ENCODE data around the gene DDAH2.

Gene DDAH2

DNA sequence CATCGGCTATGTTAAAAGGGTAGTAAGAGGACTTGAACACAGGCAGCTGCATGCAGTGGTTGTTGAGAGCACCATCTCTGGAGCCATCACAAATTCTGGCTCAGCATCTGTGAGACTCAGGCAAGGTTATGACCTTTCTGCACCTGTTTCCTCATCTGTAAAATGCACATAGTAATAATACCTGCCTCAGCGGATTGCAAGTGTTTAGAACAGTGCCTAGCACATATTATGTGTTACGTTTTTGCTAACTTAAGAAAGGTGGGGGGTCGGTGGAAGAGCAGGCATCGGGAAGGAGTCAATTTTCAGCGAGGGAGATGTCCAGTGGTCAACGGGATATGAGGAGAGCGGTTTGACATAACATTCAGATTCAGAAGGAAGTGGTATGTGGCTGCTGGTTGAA lies 51.1 kb downstream of the DDAH2 start:
- Histone ChIP-seq H3K4me1 (ENCODE audit: insufficient read depth, low read length) (no peaks in the 10 kb centered on the region), H3K9me3 (ENCODE audit: insufficient read depth, low read length, severe bottlenecking) (no peaks in the 10 kb centered on the region), H3K36me3 (ENCODE audit: insufficient read depth, low read length) (peaks cover 5% of the 10 kb centered on the region; the same call in 1 of the 2 replicates), H3K4me2 (ENCODE audit: insufficient read depth, low read length) (no peak overlapping the region), H3K27ac (ENCODE audit: low read length) (no peak overlapping the region), H3K79me2 (ENCODE audit: insufficient read depth, low read length) (no peaks in the 10 kb centered on the region), H2AFZ (ENCODE audit: low read depth, low read length) (no peak overlapping the region), H4K20me1 (ENCODE audit: insufficient read depth, low read length) (no peaks in the 10 kb centered on the region), H3K27me3 (ENCODE audit: insufficient read depth, low read length, poor library complexity) (no peaks in the 10 kb centered on the region), H3K9ac (ENCODE audit: low read depth, low read length) (no peak overlapping the region), H3K4me3 (ENCODE audit: low read depth in 1 of 2, low read length in 2 of 2) (no peak overlapping the region)
- ATAC-seq (ENCODE audit: insufficient read depth, low read depth) (no peak), DNase-seq (no peak)
- TF ChIP-seq, protein P1, sequence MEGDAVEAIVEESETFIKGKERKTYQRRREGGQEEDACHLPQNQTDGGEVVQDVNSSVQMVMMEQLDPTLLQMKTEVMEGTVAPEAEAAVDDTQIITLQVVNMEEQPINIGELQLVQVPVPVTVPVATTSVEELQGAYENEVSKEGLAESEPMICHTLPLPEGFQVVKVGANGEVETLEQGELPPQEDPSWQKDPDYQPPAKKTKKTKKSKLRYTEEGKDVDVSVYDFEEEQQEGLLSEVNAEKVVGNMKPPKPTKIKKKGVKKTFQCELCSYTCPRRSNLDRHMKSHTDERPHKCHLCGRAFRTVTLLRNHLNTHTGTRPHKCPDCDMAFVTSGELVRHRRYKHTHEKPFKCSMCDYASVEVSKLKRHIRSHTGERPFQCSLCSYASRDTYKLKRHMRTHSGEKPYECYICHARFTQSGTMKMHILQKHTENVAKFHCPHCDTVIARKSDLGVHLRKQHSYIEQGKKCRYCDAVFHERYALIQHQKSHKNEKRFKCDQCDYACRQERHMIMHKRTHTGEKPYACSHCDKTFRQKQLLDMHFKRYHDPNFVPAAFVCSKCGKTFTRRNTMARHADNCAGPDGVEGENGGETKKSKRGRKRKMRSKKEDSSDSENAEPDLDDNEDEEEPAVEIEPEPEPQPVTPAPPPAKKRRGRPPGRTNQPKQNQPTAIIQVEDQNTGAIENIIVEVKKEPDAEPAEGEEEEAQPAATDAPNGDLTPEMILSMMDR (IDR thresholded peaks at IDR 0.05; ENCODE audit: borderline replicate concordance, extremely low read depth, low read length, poor library complexity, severe bottlenecking) = no peak
- TF ChIP-seq EZH2 (IDR thresholded peaks at IDR 0.05; ENCODE audit: borderline replicate concordance, low read depth, low read length, severe bottlenecking) = no peak

Data from DND-41 (cell line).